HepG2 (cell line): ENCODE data around the gene CAMTA1. TPM values are rescaled to one million over a fixed set of nuclear protein-coding genes. Genes with fewer than 3 reads are reported as not detected.
"Not testable (repeated sequence)": the region's sequence is repeated elsewhere in the genome, so short reads cannot be mapped to it uniquely, and the experiment has no call there.

Experiments
- ATAC-seq: fragments of 200-7000 bp; cut with Tn5 transposase; 3 replicates; pipeline ENCODE4 v1.9.1; 2020; ENCODE audit warnings: mild to moderate bottlenecking, moderate library complexity
- BruUV-seq: library from RNA; stranded (reverse); fragments of 400-500 nt; replicated peaks from 2 replicates; lab custom pipeline; 2021; lab: Mats Ljungman, UMichigan
- CTCF ChIA-PET: fragments of 300-600 bp; formaldehyde crosslinking; extraction: SDS; loops from one replicate; lab custom pipeline; 2021; ENCODE audit warnings: low total read pairs, inconsistent platforms, low intra/inter-chr PET ratio; lab: Yijun Ruan, JAX
- POLR2A ChIA-PET: fragments of 350-600 bp; sonication (Branson Sonifier 250); formaldehyde crosslinking; loops from one replicate; lab custom pipeline; 2020; ENCODE audit warnings: antibody characterized with exemption, inconsistent platforms; lab: Yijun Ruan, JAX
- DNase-seq: peaks from one replicate; pipeline ENCODE4 v3.0.0-alpha.2; 2015; ENCODE audit warnings: low spot score
- FAIRE-seq: peaks from 3 replicates; lab custom pipeline; 2011; peaks lifted over from hg19 to GRCh38; lab: Jason Lieb, UNC
- H2AFZ ChIP-seq: one replicate; pipeline ENCODE4 v1.6.1; 2011; ENCODE audit warnings: low read length, inconsistent platforms
- H3K27ac ChIP-seq: fragments of 300-600 bp; 3 replicates; pipeline ENCODE4 v1.8.0; 2011; ENCODE audit warnings: mixed run types, mild to moderate bottlenecking, mixed read lengths, low read length, inconsistent platforms; ENCODE audit not compliant: insufficient read depth; ENCODE audit errors: extremely low read length
- H3K27me3 ChIP-seq, 2 experiments: fragments of 200-600 bp in 1 of 2; 2 replicates in 1 of 2; 3 replicates in 1 of 2; pipeline versions ENCODE4 v1.6.0 to v1.8.0; 2011; ENCODE audit warnings: low read length in 2 of 2, mild to moderate bottlenecking in 2 of 2, moderate library complexity in 2 of 2, inconsistent platforms in 1 of 2; ENCODE audit not compliant: insufficient read depth in 2 of 2, control insufficient read depth in 1 of 2
- H3K36me3 ChIP-seq, 2 experiments: fragments of 200-600 bp in 1 of 2; replicated peaks in 1 of 2; 2 replicates in 1 of 2; 3 replicates in 1 of 2; pipeline versions ENCODE4 v1.5.1 to v1.8.0; 2011; ENCODE audit warnings: low read length in 2 of 2, inconsistent platforms in 1 of 2; ENCODE audit not compliant: insufficient read depth in 2 of 2, control insufficient read depth in 1 of 2
- H3K4me1 ChIP-seq: 2 replicates; pipeline ENCODE4 v1.5.1; 2012; ENCODE audit warnings: low read length, inconsistent platforms; ENCODE audit not compliant: insufficient read depth
- H3K4me2 ChIP-seq: 2 replicates; pipeline ENCODE4 v1.6.0; 2011; ENCODE audit warnings: low read depth, low read length, inconsistent platforms
- H3K4me3 ChIP-seq, 3 experiments: fragments of 200-600 bp in 1 of 3; sonication (generic), shearing (Covaris generic) in 1 of 3; replicated peaks in 1 of 3; 2 replicates each; pipeline ENCODE4 v1.5.1; 2011 to 2016; ENCODE audit warnings: low read length in 3 of 3, inconsistent platforms in 2 of 3, low read depth in 2 of 3, mild to moderate bottlenecking in 2 of 3, control low read depth in 1 of 3, mixed read lengths in 1 of 3; ENCODE audit not compliant: insufficient read depth in 1 of 3
- H3K79me2 ChIP-seq: one replicate; pipeline ENCODE4 v1.6.1; 2011; ENCODE audit warnings: low read length, inconsistent platforms; ENCODE audit not compliant: insufficient read depth
- H3K9ac ChIP-seq: 2 replicates; pipeline ENCODE4 v1.6.0; 2011; ENCODE audit warnings: mild to moderate bottlenecking, low read depth, low read length, inconsistent platforms; ENCODE audit not compliant: insufficient read depth
- H3K9me3 ChIP-seq: 2 replicates; pipeline ENCODE4 v1.5.1; 2012; ENCODE audit warnings: mild to moderate bottlenecking, low read length
- H4K20me1 ChIP-seq: 2 replicates; pipeline ENCODE4 v1.6.0; 2011; ENCODE audit warnings: inconsistent platforms, mild to moderate bottlenecking, low read length, moderate library complexity; ENCODE audit not compliant: insufficient read depth
- DBP ChIP-seq: sonication (generic); formaldehyde crosslinking; IDR thresholded peaks from 2 replicates; pipeline ENCODE4 v1.4.0; 2020; ENCODE audit warnings: missing genetic modification reagents; ENCODE audit errors: not compliant biosample characterization
- KDM2A ChIP-seq: sonication (generic); formaldehyde crosslinking; IDR thresholded peaks from 2 replicates; pipeline ENCODE4 v1.4.0; 2020; ENCODE audit warnings: low read depth, missing genetic modification reagents, borderline replicate concordance
- MAZ ChIP-seq, 2 experiments: sonication (generic) in 1 of 2; formaldehyde crosslinking in 1 of 2; IDR thresholded peaks; 2 replicates each; pipeline versions ENCODE4 v1.5.0 to v1.6.1; 2012 to 2020; ENCODE audit warnings: low read depth in 2 of 2, mild to moderate bottlenecking in 2 of 2, borderline replicate concordance in 1 of 2, improper control_type of control experiment in 1 of 2, low read length in 1 of 2, missing genetic modification reagents in 1 of 2, moderate library complexity in 1 of 2
- NFKBIZ ChIP-seq: IDR thresholded peaks from 2 replicates; pipeline ENCODE4 v1.6.1; 2018; ENCODE audit warnings: missing genetic modification reagents, missing compliant biosample characterization
- RNF219 ChIP-seq: sonication (generic); formaldehyde crosslinking; IDR thresholded peaks from 2 replicates; pipeline ENCODE4 v1.5.0; 2020; ENCODE audit warnings: mild to moderate bottlenecking, missing genetic modification reagents
- SMAD9 ChIP-seq: sonication (generic); formaldehyde crosslinking; IDR thresholded peaks from 2 replicates; pipeline ENCODE4 v1.5.1; 2020; ENCODE audit warnings: mild to moderate bottlenecking, missing genetic modification reagents
- TGIF2 ChIP-seq: IDR thresholded peaks from 2 replicates; pipeline ENCODE4 v1.6.1; 2016; ENCODE audit warnings: control low read depth, missing compliant biosample characterization
- ZNF431 ChIP-seq: sonication (generic); formaldehyde crosslinking; IDR thresholded peaks from 2 replicates; pipeline ENCODE4 v1.9.0; 2022; ENCODE audit warnings: missing genetic modification reagents, low read depth, mild to moderate bottlenecking, borderline replicate concordance
- ZNF616 ChIP-seq: sonication (generic); formaldehyde crosslinking; IDR thresholded peaks from 2 replicates; pipeline ENCODE4 v1.5.0; 2020; ENCODE audit warnings: low read depth, mild to moderate bottlenecking, missing genetic modification reagents
- WGBS: methylation state at CpG from one replicate; pipeline ENCODE4 v1.1.6; 2017; ENCODE audit warnings: low lambda C conversion rate; 5-methylcytosine and 5-hydroxymethylcytosine counted together
- in situ Hi-C: cut with HindIII; loops from 2 replicates; pipeline ENCODE4 v1.10.0; 2017; ENCODE audit warnings: low pct_unique_long_range_greater_than_20kb; ENCODE audit not compliant: extremely low pct_ligation_motif_present
- intact Hi-C: fragments of 100-400 bp; cut with micrococcal nuclease; formaldehyde crosslinking; loops from one replicate; pipeline ENCODE4 v1.10.0; 2022; ENCODE audit not compliant: unreplicated experiment
- polyA plus RNA-seq, 8 experiments: library from polyadenylated mRNA; depleted of rRNA in 3 of 8; stranded (reverse) in 7 of 8; unstranded in 1 of 8; fragments of >200 nt; fragmentation: Illumina TruSeq in 4 of 8; extraction: Trizol in 4 of 8; gene quantifications; 2 replicates each; pipeline versions ENCODE4 v1.2.1 to v1.2.3, GENCODE V29; 2011 to 2016; ENCODE audit warnings: low read depth in 4 of 8, missing spikeins in 1 of 8, mixed read lengths in 1 of 8; ENCODE audit not compliant: insufficient read depth in 1 of 8
- total RNA-seq, 5 experiments: library from RNA; depleted of rRNA; stranded (reverse); fragments of >200 nt; fragmentation: Illumina TruSeq; extraction: Trizol; gene quantifications; 2 replicates each; pipeline ENCODE4 v1.2.3, GENCODE V29; 2016; ENCODE audit warnings: low read depth in 1 of 5

CAMTA1 gene
- total and polyA plus RNA-seq, 2 of the 13 experiments (the other 11 are each of a cell fraction or from before 2014, with no cell fraction given): 25.0 to 36.4 TPM

GRCh38 chr1:6842301-6842700 lies 57.0 kb downstream of the CAMTA1 start (continued):
- TF ChIP-seq DBP (CRISPR knock-in tag) (no peak), TGIF2 (no peak), NFKBIZ (CRISPR knock-in tag) (no peak), RNF219 (CRISPR knock-in tag) (no peak), KDM2A (CRISPR knock-in tag) (no peak), ZNF616 (CRISPR knock-in tag) (no peak), SMAD9 (CRISPR knock-in tag) (no peak), MAZ (IDR thresholded peaks at IDR 0.05; ENCODE audit: borderline replicate concordance, low read depth, low read length) (no peak), MAZ (CRISPR knock-in tag; IDR thresholded peaks at IDR 0.05; ENCODE audit: low read depth) (no peak)
- TF ChIP-seq, all 625 proteins: peak for 0

GRCh38 chr1:6845786-6846185 lies 60.5 kb downstream of the CAMTA1 start:
- 97% methylated on average over 4 of the region's 4 CpGs for WGBS
- BruUV-seq, intact Hi-C loops, H3K4me1 ChIP-seq, H3K4me3 ChIP-seq, H2AFZ ChIP-seq, FAIRE-seq, ATAC-seq, H3K9me3 ChIP-seq, H3K79me2 ChIP-seq, H3K27me3 ChIP-seq, DNase-seq, POLR2A ChIA-PET, H4K20me1 ChIP-seq, H3K36me3 ChIP-seq, H3K4me2 ChIP-seq, in situ Hi-C loops, CTCF ChIA-PET, H3K9ac ChIP-seq, H3K27ac ChIP-seq: not testable (repeated sequence)
- peak; percentile 98; the same call in 1 of the 2 replicates for TF ChIP-seq ZNF431 (CRISPR knock-in tag)
